HepG2 (cell line): ENCODE measurements around the gene MFNG. TPM values are rescaled to one million over a fixed set of nuclear protein-coding genes. Genes with fewer than 3 reads are reported as not detected.
A peak's percentile ranks its signal among the peaks of the same experiment; 100 is the strongest.

Experiments used
- ATAC-seq: fragments of 200-7000 bp; cut with Tn5 transposase; 3 replicates; pipeline ENCODE4 v1.9.1; 2020; ENCODE audit warnings: mild to moderate bottlenecking, moderate library complexity
- BruUV-seq: library from RNA; stranded (reverse); fragments of 400-500 nt; replicated peaks from 2 replicates; lab custom pipeline; 2021; lab: Mats Ljungman, UMichigan
- CTCF ChIA-PET: fragments of 300-600 bp; formaldehyde crosslinking; extraction: SDS; loops from one replicate; lab custom pipeline; 2021; ENCODE audit warnings: low total read pairs, inconsistent platforms, low intra/inter-chr PET ratio; lab: Yijun Ruan, JAX
- POLR2A ChIA-PET: fragments of 350-600 bp; sonication (Branson Sonifier 250); formaldehyde crosslinking; loops from one replicate; lab custom pipeline; 2020; ENCODE audit warnings: antibody characterized with exemption, inconsistent platforms; lab: Yijun Ruan, JAX
- DNase-seq: peaks from one replicate; pipeline ENCODE4 v3.0.0-alpha.2; 2015; ENCODE audit warnings: low spot score
- FAIRE-seq: peaks from 3 replicates; lab custom pipeline; 2011; peaks lifted over from hg19 to GRCh38; lab: Jason Lieb, UNC
- H2AFZ ChIP-seq: one replicate; pipeline ENCODE4 v1.6.1; 2011; ENCODE audit warnings: low read length, inconsistent platforms
- H3K27ac ChIP-seq: fragments of 300-600 bp; 3 replicates; pipeline ENCODE4 v1.8.0; 2011; ENCODE audit warnings: mixed run types, mild to moderate bottlenecking, mixed read lengths, low read length, inconsistent platforms; ENCODE audit not compliant: insufficient read depth; ENCODE audit errors: extremely low read length
- H3K27me3 ChIP-seq, 2 experiments: fragments of 200-600 bp in 1 of 2; 2 replicates in 1 of 2; 3 replicates in 1 of 2; pipeline versions ENCODE4 v1.6.0 to v1.8.0; 2011; ENCODE audit warnings: low read length in 2 of 2, mild to moderate bottlenecking in 2 of 2, moderate library complexity in 2 of 2, inconsistent platforms in 1 of 2; ENCODE audit not compliant: insufficient read depth in 2 of 2, control insufficient read depth in 1 of 2
- H3K36me3 ChIP-seq, 2 experiments: fragments of 200-600 bp in 1 of 2; replicated peaks in 1 of 2; 2 replicates in 1 of 2; 3 replicates in 1 of 2; pipeline versions ENCODE4 v1.5.1 to v1.8.0; 2011; ENCODE audit warnings: low read length in 2 of 2, inconsistent platforms in 1 of 2; ENCODE audit not compliant: insufficient read depth in 2 of 2, control insufficient read depth in 1 of 2
- H3K4me1 ChIP-seq: 2 replicates; pipeline ENCODE4 v1.5.1; 2012; ENCODE audit warnings: low read length, inconsistent platforms; ENCODE audit not compliant: insufficient read depth
- H3K4me2 ChIP-seq: 2 replicates; pipeline ENCODE4 v1.6.0; 2011; ENCODE audit warnings: low read depth, low read length, inconsistent platforms
- H3K4me3 ChIP-seq, 3 experiments: fragments of 200-600 bp in 1 of 3; sonication (generic), shearing (Covaris generic) in 1 of 3; replicated peaks in 1 of 3; 2 replicates each; pipeline ENCODE4 v1.5.1; 2011 to 2016; ENCODE audit warnings: low read length in 3 of 3, inconsistent platforms in 2 of 3, low read depth in 2 of 3, mild to moderate bottlenecking in 2 of 3, control low read depth in 1 of 3, mixed read lengths in 1 of 3; ENCODE audit not compliant: insufficient read depth in 1 of 3
- H3K79me2 ChIP-seq: one replicate; pipeline ENCODE4 v1.6.1; 2011; ENCODE audit warnings: low read length, inconsistent platforms; ENCODE audit not compliant: insufficient read depth
- H3K9ac ChIP-seq: 2 replicates; pipeline ENCODE4 v1.6.0; 2011; ENCODE audit warnings: mild to moderate bottlenecking, low read depth, low read length, inconsistent platforms; ENCODE audit not compliant: insufficient read depth
- H3K9me3 ChIP-seq: 2 replicates; pipeline ENCODE4 v1.5.1; 2012; ENCODE audit warnings: mild to moderate bottlenecking, low read length
- H4K20me1 ChIP-seq: 2 replicates; pipeline ENCODE4 v1.6.0; 2011; ENCODE audit warnings: inconsistent platforms, mild to moderate bottlenecking, low read length, moderate library complexity; ENCODE audit not compliant: insufficient read depth
- AGO2 ChIP-seq: fragments of 200-400 bp; formaldehyde crosslinking; optimal IDR thresholded peaks from 2 replicates; pipeline ENCODE3; 2017; ENCODE audit warnings: mild to moderate bottlenecking, low read depth, low read length, moderate library complexity
- HNF4A ChIP-seq: sonication (generic); formaldehyde crosslinking; IDR thresholded peaks from 2 replicates; pipeline ENCODE4 v1.4.0; 2020; ENCODE audit warnings: missing genetic modification reagents
- RBFOX2 ChIP-seq: fragments of 200-400 bp; formaldehyde crosslinking; IDR thresholded peaks from 2 replicates; pipeline ENCODE4 v1.6.1; 2017; ENCODE audit warnings: low read depth, mild to moderate bottlenecking, low read length
- WGBS: methylation state at CpG from one replicate; pipeline ENCODE4 v1.1.6; 2017; ENCODE audit warnings: low lambda C conversion rate; 5-methylcytosine and 5-hydroxymethylcytosine counted together
- in situ Hi-C: cut with HindIII; loops from 2 replicates; pipeline ENCODE4 v1.10.0; 2017; ENCODE audit warnings: low pct_unique_long_range_greater_than_20kb; ENCODE audit not compliant: extremely low pct_ligation_motif_present
- intact Hi-C: fragments of 100-400 bp; cut with micrococcal nuclease; formaldehyde crosslinking; loops from one replicate; pipeline ENCODE4 v1.10.0; 2022; ENCODE audit not compliant: unreplicated experiment
- polyA plus RNA-seq, 8 experiments: library from polyadenylated mRNA; depleted of rRNA in 3 of 8; stranded (reverse) in 7 of 8; unstranded in 1 of 8; fragments of >200 nt; fragmentation: Illumina TruSeq in 4 of 8; extraction: Trizol in 4 of 8; gene quantifications; 2 replicates each; pipeline versions ENCODE4 v1.2.1 to v1.2.3, GENCODE V29; 2011 to 2016; ENCODE audit warnings: low read depth in 4 of 8, missing spikeins in 1 of 8, mixed read lengths in 1 of 8; ENCODE audit not compliant: insufficient read depth in 1 of 8
- total RNA-seq, 5 experiments: library from RNA; depleted of rRNA; stranded (reverse); fragments of >200 nt; fragmentation: Illumina TruSeq; extraction: Trizol; gene quantifications; 2 replicates each; pipeline ENCODE4 v1.2.3, GENCODE V29; 2016; ENCODE audit warnings: low read depth in 1 of 5
- TF ChIP-seq, protein P1 (sequence below): sonication (generic); formaldehyde crosslinking; IDR thresholded peaks from 2 replicates; pipeline ENCODE4 v1.4.0; 2020; ENCODE audit warnings: missing genetic modification reagents
- TF ChIP-seq, protein P2 (sequence below): IDR thresholded peaks from 2 replicates; pipeline ENCODE4 v1.6.1; 2016; ENCODE audit warnings: low read depth, missing genetic modification reagents, missing compliant biosample characterization

The MFNG gene
- total and polyA plus RNA-seq, 2 of the 13 experiments (the other 11 are each of a cell fraction or from before 2014, with no cell fraction given), result 1.0 to 11.7 TPM

DNA sequence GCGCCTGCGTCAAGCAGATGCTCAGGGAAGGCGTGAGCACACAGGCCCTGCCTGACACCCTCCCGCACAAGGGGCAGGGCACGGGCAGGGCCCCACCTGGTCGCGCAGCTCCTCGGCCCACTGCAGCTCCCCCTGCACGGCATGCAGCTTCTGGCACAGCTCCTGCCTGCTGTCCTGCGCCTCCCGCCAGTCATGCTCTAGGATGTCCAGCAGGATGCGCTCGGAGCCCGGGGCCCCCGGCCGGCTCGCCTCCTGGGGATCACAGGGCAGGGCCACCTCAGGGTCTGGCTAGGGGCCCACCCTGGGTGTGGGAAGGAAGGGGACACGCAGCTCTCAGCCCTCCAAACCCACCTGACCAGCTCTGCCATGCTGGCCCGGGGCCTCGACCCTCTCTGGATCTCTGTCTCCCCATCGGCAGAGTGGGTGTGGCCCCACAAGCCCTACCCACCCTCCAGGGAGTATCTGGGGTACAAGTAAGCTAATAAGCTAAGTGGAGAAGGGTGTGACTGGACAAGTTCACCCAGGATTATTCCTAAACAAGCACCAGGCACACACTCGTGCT lies 22.3 kb upstream of the MFNG start:
- Histone ChIP-seq H3K9me3 (no peaks in the 10 kb centered on the region), H3K4me1 (peaks cover 79% of the 10 kb centered on the region), H3K27ac (no peak overlapping the region), H3K9ac (0 out of 2 replicates have a peak overlapping the region, but pooled peaks have one; percentile 16), H3K36me3 (peaks cover 28 to 71% of the 10 kb centered on the region in 2 experiments), H3K79me2 (peaks cover 18% of the 10 kb centered on the region), H2AFZ (no peak overlapping the region), H3K27me3 (no peaks in the 10 kb centered on the region), H3K4me2 (no peak overlapping the region), H3K4me3 (no peak overlapping the region), H4K20me1 (peaks cover 4% of the 10 kb centered on the region; the same call in 1 of the 2 replicates)
- DNase-seq (no peak), FAIRE-seq (no peak), ATAC-seq (no peak)
- POLR2A ChIA-PET, result no interaction called here
- in situ Hi-C loops (no loop called here), intact Hi-C loops (no loop called here)
- peak; percentile 52 for TF ChIP-seq AGO2
- TF ChIP-seq, protein P1, sequence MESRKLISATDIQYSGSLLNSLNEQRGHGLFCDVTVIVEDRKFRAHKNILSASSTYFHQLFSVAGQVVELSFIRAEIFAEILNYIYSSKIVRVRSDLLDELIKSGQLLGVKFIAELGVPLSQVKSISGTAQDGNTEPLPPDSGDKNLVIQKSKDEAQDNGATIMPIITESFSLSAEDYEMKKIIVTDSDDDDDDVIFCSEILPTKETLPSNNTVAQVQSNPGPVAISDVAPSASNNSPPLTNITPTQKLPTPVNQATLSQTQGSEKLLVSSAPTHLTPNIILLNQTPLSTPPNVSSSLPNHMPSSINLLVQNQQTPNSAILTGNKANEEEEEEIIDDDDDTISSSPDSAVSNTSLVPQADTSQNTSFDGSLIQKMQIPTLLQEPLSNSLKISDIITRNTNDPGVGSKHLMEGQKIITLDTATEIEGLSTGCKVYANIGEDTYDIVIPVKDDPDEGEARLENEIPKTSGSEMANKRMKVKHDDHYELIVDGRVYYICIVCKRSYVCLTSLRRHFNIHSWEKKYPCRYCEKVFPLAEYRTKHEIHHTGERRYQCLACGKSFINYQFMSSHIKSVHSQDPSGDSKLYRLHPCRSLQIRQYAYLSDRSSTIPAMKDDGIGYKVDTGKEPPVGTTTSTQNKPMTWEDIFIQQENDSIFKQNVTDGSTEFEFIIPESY (CRISPR knock-in tag), result peak; percentile 59; the same call in 1 of the 2 replicates
- TF ChIP-seq, protein P2, sequence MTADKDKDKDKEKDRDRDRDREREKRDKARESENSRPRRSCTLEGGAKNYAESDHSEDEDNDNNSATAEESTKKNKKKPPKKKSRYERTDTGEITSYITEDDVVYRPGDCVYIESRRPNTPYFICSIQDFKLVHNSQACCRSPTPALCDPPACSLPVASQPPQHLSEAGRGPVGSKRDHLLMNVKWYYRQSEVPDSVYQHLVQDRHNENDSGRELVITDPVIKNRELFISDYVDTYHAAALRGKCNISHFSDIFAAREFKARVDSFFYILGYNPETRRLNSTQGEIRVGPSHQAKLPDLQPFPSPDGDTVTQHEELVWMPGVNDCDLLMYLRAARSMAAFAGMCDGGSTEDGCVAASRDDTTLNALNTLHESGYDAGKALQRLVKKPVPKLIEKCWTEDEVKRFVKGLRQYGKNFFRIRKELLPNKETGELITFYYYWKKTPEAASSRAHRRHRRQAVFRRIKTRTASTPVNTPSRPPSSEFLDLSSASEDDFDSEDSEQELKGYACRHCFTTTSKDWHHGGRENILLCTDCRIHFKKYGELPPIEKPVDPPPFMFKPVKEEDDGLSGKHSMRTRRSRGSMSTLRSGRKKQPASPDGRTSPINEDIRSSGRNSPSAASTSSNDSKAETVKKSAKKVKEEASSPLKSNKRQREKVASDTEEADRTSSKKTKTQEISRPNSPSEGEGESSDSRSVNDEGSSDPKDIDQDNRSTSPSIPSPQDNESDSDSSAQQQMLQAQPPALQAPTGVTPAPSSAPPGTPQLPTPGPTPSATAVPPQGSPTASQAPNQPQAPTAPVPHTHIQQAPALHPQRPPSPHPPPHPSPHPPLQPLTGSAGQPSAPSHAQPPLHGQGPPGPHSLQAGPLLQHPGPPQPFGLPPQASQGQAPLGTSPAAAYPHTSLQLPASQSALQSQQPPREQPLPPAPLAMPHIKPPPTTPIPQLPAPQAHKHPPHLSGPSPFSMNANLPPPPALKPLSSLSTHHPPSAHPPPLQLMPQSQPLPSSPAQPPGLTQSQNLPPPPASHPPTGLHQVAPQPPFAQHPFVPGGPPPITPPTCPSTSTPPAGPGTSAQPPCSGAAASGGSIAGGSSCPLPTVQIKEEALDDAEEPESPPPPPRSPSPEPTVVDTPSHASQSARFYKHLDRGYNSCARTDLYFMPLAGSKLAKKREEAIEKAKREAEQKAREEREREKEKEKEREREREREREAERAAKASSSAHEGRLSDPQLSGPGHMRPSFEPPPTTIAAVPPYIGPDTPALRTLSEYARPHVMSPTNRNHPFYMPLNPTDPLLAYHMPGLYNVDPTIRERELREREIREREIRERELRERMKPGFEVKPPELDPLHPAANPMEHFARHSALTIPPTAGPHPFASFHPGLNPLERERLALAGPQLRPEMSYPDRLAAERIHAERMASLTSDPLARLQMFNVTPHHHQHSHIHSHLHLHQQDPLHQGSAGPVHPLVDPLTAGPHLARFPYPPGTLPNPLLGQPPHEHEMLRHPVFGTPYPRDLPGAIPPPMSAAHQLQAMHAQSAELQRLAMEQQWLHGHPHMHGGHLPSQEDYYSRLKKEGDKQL (CRISPR knock-in tag), result no peak
- peak; percentile 50; the same call in 1 of the 2 replicates for TF ChIP-seq RBFOX2
- no peak for TF ChIP-seq HNF4A (CRISPR knock-in tag)
- CTCF ChIA-PET, result no interaction called here
- no TSS peak for BruUV-seq
- 97% methylated on average over 8 of the region's 22 CpGs for WGBS
